GM21515 (cell line): ENCODE results near the gene MYPN.
"Not testable (repeated sequence)": the region's sequence is repeated elsewhere in the genome, so short reads cannot be mapped to it uniquely, and the experiment has no call there.

Source experiments
- ATAC-seq: cut with Tn5 transposase; IDR thresholded peaks from one replicate; pipeline ENCODE4 v1.9.1; 2021; ENCODE audit not compliant: unreplicated experiment

The MYPN gene

GRCh38 chr10:68128015-68128414 lies 18.7 kb downstream of the MYPN start:
- ATAC-seq = no peak

- ATAC-seq = no peak
Observed at GRCh38 chr10:68132391-68132790, 23.1 kb downstream of the MYPN start.

GRCh38 chr10:68133523-68133922 lies 24.2 kb downstream of the MYPN start:
- no peak for ATAC-seq

GRCh38 chr10:68135362-68135761 lies 26.1 kb downstream of the MYPN start:
- no peak for ATAC-seq

GRCh38 chr10:68135922-68136792 lies 26.9 kb downstream of the MYPN start:
- ATAC-seq = no peak

- ATAC-seq = no peak
Observed at GRCh38 chr10:68137171-68137570, 27.9 kb downstream of the MYPN start.

- no peak for ATAC-seq
Observed at GRCh38 chr10:68138526-68138925, 29.2 kb downstream of the MYPN start.

- no peak for ATAC-seq
Observed at GRCh38 chr10:68139448-68140272, 30.4 kb downstream of the MYPN start.

- no peak for ATAC-seq
Observed at GRCh38 chr10:68142761-68143160, 33.5 kb downstream of the MYPN start.

GRCh38 chr10:68144709-68145108 lies 35.4 kb downstream of the MYPN start:
- no peak for ATAC-seq

GRCh38 chr10:68145705-68146104 lies 36.4 kb downstream of the MYPN start:
- ATAC-seq = no peak

GRCh38 chr10:68146133-68146532 lies 36.8 kb downstream of the MYPN start:
- ATAC-seq = no peak

GRCh38 chr10:68151453-68151852 lies 42.2 kb downstream of the MYPN start:
- ATAC-seq = no peak

GRCh38 chr10:68153473-68154210 lies 44.4 kb downstream of the MYPN start:
- ATAC-seq = no peak

- ATAC-seq = no peak
Observed at GRCh38 chr10:68154211-68154497, 44.9 kb downstream of the MYPN start.

- no peak for ATAC-seq
Observed at GRCh38 chr10:68155615-68156210, 46.4 kb downstream of the MYPN start.

GRCh38 chr10:68156373-68157185 lies 47.3 kb downstream of the MYPN start:
- ATAC-seq = no peak

- not testable (repeated sequence) for ATAC-seq
Observed at GRCh38 chr10:68157522-68157921, 48.2 kb downstream of the MYPN start.

GRCh38 chr10:68158031-68158430 lies 48.7 kb downstream of the MYPN start:
- no peak for ATAC-seq

GRCh38 chr10:68163735-68164134 lies 54.4 kb downstream of the MYPN start:
- peak; percentile 97 for ATAC-seq
